Colonic mucosa (tissue), 4 donors: ENCODE measurements around the gene RAB15. TPM values are rescaled to one million over a fixed set of nuclear protein-coding genes. Genes with fewer than 3 reads are reported as not detected.

Experiments
- DNase-seq: peaks from one replicate; pipeline ENCODE4 v3.0.0-alpha.2; 2020
- H3K27ac ChIP-seq: fragments of 200-600 bp; one replicate; pipeline ENCODE4 v1.8.0; 2021
- H3K27me3 ChIP-seq: fragments of 200-600 bp; one replicate; pipeline ENCODE4 v1.8.0; 2021
- H3K36me3 ChIP-seq: fragments of 200-600 bp; one replicate; pipeline ENCODE4 v1.8.0; 2021
- H3K4me1 ChIP-seq: fragments of 200-600 bp; one replicate; pipeline ENCODE4 v1.8.0; 2021; ENCODE audit warnings: mild to moderate bottlenecking
- H3K4me3 ChIP-seq: fragments of 200-600 bp; one replicate; pipeline ENCODE4 v1.8.0; 2021
- H3K9ac ChIP-seq, 2 donors: one replicate each; pipeline ENCODE4 v1.7.0; 2013; ENCODE audit warnings: control low read depth in 2 of 2, low read depth in 2 of 2, low read length in 2 of 2
- H3K9me3 ChIP-seq: fragments of 200-600 bp; one replicate; pipeline ENCODE4 v1.8.0; 2021
- intact Hi-C: fragments of 100-400 bp; cut with DNase I; formaldehyde crosslinking; loops from one replicate; pipeline ENCODE4 v1.14.1; 2022
- total RNA-seq, 2 donors: library from RNA; stranded (reverse); fragmentation: NEBNext Ultra II Directional in 1 of 2; extraction: Animal tissue kit (Norgen Biotek cat#: 25700) in 1 of 2; gene quantifications; one replicate each; pipeline ENCODE4 v1.2.1, GENCODE V29; 2021
- TF ChIP-seq, protein P1 (sequence below): fragments of 200-600 bp; IDR thresholded peaks from one replicate; pipeline ENCODE4 v1.8.0; 2022; ENCODE audit warnings: antibody characterized with exemption, mild to moderate bottlenecking
- donor health status: healthy.
- donor health status: DM: no; HTN: no; CAD: no.
- donor health status: DM: no; HTN: no; CAD: no.

The RAB15 gene
- total RNA-seq, 2 donors from 2014 or later: 33.3 to 43.8 TPM

DNA sequence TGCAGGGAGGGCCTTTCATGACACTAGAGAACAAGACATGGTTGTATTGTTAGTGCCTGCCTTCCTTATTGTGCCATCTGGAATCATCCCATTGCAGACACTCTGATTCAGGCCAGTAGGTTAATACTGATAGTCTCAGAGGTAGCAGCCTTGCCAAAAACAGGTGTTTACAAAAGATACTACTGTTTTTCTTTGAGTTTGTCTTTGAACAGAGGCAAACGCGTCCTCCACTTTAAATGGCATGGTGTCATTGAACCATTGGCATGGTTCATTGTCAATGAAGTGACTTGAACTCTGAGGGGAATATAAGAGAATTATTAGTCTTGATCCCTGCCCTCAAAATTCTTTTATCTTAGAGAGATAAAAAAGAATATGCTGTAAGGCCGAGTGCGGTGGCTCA is 18.8 kb upstream of the RAB15 start:
- Histone ChIP-seq H3K4me1 (peaks cover 9% of the 10 kb centered on the region), H3K27ac (no peak overlapping the region), H3K9ac (no peak overlapping the region), H3K27me3 (no peaks in the 10 kb centered on the region), H3K9me3 (no peaks in the 10 kb centered on the region), H3K36me3 (no peaks in the 10 kb centered on the region), H3K4me3 (no peak overlapping the region)
- DNase-seq: no peak
- TF ChIP-seq, protein P1, sequence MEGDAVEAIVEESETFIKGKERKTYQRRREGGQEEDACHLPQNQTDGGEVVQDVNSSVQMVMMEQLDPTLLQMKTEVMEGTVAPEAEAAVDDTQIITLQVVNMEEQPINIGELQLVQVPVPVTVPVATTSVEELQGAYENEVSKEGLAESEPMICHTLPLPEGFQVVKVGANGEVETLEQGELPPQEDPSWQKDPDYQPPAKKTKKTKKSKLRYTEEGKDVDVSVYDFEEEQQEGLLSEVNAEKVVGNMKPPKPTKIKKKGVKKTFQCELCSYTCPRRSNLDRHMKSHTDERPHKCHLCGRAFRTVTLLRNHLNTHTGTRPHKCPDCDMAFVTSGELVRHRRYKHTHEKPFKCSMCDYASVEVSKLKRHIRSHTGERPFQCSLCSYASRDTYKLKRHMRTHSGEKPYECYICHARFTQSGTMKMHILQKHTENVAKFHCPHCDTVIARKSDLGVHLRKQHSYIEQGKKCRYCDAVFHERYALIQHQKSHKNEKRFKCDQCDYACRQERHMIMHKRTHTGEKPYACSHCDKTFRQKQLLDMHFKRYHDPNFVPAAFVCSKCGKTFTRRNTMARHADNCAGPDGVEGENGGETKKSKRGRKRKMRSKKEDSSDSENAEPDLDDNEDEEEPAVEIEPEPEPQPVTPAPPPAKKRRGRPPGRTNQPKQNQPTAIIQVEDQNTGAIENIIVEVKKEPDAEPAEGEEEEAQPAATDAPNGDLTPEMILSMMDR: no peak
- intact Hi-C loops: no loop called here

DNA sequence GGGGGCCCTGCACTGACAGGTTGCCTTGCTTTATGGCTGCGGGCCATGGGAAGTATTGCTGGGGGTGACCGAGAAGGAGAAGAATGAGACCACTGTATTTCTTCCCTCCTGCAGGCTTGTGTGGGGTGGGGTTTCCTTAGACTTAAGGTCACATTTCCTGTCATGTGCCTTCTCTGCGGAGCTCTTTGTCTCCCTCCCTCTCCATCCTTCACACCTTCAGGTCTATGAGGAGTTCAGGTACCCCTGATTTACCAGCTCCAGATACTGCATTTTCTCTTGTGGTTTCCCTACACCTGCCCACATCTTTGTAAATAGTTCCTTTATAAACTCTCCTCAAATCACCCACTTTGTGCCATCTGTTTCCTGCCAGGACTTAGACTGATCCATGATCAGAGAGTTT is 18.2 kb upstream of the RAB15 start:
- Histone ChIP-seq H3K4me1 (peaks cover 9% of the 10 kb centered on the region), H3K9me3 (no peaks in the 10 kb centered on the region), H3K27ac (no peak overlapping the region), H3K4me3 (no peak overlapping the region), H3K9ac (no peak overlapping the region), H3K27me3 (no peaks in the 10 kb centered on the region), H3K36me3 (no peaks in the 10 kb centered on the region)
- intact Hi-C loops: no loop called here
- TF ChIP-seq, protein P1: no peak
- DNase-seq: no peak

DNA sequence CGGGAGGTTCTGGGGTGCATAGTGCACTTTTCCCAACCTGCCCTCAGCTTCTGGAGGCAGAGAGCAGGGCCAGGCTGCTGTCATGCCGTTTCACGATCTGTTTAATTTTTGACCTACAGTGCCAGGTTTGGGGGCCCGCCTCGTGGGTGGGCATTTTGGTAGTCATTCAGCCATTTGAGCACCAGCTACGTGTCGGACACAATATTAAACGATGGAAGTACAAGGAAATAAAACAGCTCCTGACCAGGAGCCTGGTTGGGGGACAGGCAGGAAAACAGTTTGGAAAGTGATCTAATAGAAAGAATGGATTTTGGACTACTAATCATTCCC is 15.3 kb upstream of the RAB15 start:
- Histone ChIP-seq H3K4me3 (peak overlapping the region; percentile 79), H3K9me3 (no peaks in the 10 kb centered on the region), H3K9ac (peak overlapping the region; percentile 82 to 88), H3K27me3 (no peaks in the 10 kb centered on the region), H3K27ac (peak overlapping the region; percentile 78), H3K36me3 (no peaks in the 10 kb centered on the region), H3K4me1 (peaks cover 9% of the 10 kb centered on the region)
- TF ChIP-seq, protein P1: no peak
- DNase-seq: no peak
- intact Hi-C loops: loop anchor here (10.0 kb wide), 1 partner anchor 73 kb away; the partner anchor contains the start of gene CHURC1

DNA sequence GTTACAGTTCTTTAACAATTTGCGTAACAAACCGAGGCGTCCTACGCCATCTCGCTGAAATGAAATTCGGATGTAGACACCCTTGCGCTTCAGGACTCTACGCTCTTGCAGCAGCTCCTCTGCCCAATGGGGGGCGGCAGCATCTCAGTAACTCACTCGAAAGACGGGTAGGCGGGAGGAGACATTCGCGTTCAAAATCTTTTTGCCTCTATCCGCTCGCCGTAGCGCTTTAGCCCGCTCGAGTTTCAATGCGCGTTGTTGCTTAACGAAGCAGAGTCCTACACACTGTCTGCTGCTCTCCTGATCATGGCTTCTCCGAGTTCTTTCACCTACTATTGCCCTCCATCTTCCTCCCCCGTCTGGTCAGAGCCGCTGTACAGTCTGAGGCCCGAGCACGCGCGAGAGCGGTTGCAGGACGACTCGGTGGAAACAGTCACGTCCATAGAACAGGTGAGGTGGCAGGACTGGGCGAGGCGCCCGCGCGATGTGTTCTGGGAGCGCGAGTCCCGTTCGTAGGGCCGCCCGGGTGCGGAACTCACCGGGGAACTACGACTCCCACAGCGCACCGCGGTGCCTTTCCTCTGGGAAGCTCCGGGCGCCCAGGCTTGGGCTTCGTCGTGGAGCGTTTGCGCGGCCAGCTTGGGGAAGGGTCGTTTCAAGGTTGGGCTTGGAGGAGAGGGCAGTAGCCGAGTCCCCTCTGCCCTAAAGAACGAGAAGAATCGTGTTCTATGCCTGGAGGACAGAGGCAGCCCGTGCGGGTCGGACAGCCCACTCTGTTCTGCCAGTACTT is 14.7 kb upstream of the RAB15 start, which contains the start of gene FNTB:
Gene FNTB (plus strand): TSS at position 248 of the 790 bp plus-strand sequence. CDS start 59 bp downstream, at position 307.
- no peaks in the 10 kb centered on the region for H3K36me3 ChIP-seq
- peak within 1 kb of the TSS; percentile 78 for H3K27ac ChIP-seq
- peaks cover 9% of the 10 kb centered on the region for H3K4me1 ChIP-seq
- DNase-seq: peak; percentile 97
- intact Hi-C loops: loop anchor here (10.0 kb wide), 1 partner anchor 72 kb away; the partner anchor contains the start of gene CHURC1
- H3K4me3 ChIP-seq: peak within 1 kb of the TSS; percentile 79
- H3K9me3 ChIP-seq: no peaks in the 10 kb centered on the region
- no peaks in the 10 kb centered on the region for H3K27me3 ChIP-seq
- H3K9ac ChIP-seq: peak within 1 kb of the TSS; percentile 82 to 88
- TF ChIP-seq, protein P1: peak; percentile 77

DNA sequence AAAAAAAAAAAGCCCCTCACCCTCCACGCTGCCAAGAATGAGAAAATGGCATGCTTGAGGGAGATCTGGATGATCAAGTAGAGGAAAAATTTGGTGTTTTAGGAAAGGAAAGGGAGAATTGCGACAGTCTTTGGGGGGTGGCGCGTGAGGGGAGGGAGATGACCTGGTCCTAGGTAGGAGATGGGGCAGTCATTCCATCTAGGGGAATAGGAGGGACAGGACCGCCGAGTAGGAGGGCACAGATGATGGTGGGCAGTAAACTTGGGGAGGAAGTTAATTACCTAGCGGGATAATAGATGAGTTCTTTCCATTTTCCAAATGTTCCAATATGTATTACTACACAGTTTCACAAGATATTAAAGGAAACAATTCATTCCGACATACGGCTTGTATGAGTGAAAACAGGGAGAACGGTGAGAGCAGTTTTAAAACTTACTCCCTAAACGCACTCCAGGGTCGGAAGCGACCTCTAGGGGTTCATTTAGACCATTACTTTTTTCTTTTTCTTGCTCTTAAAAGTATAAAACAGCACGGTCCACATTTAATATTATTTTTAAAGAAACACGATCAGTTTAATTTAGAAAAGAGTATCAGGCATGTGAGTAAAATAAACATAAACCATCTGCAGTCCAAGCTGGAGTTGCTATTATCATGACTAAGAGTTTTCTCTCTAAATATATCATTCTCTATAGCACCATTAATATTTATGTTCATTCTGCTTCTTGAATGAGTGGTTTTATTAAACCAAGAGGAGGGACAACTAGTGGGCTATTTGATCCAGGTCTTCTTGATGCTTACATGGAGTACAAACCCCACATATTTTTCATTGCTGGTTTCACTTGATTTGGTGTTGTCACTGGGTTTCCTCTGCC is 11.5 kb upstream of the RAB15 start:
- no peaks in the 10 kb centered on the region for H3K27me3 ChIP-seq
- H3K9me3 ChIP-seq: no peaks in the 10 kb centered on the region
- intact Hi-C loops: loop anchor here (5.0 to 10.0 kb wide), 2 partner anchors 69 to 156 kb away; partner anchors contain the start of gene CHURC1
- peak; percentile 51 for DNase-seq
- TF ChIP-seq, protein P1: peak; percentile 68
- H3K4me3 ChIP-seq: no peak overlapping the region
- H3K27ac ChIP-seq: no peak overlapping the region
- no peak overlapping the region for H3K9ac ChIP-seq
- H3K4me1 ChIP-seq: peaks cover 9% of the 10 kb centered on the region
- H3K36me3 ChIP-seq: no peaks in the 10 kb centered on the region
